Loucy (cell line): Measurements from ENCODE around the gene NFKB1.

Source experiments
- EZH2phosphoT487 ChIP-seq: fragments of 200-600 bp; IDR thresholded peaks from 2 replicates; pipeline ENCODE4 v1.6.1; 2018; ENCODE audit warnings: antibody characterized with exemption, mild to moderate bottlenecking, moderate library complexity, borderline replicate concordance
- TF ChIP-seq, protein P1 (sequence below): fragments of 200-600 bp; sonication (generic); conservative IDR thresholded peaks from 2 replicates; pipeline ENCODE4 v1.5.1; 2014; ENCODE audit warnings: mild to moderate bottlenecking, antibody characterized with exemption, low read length

- TF ChIP-seq, protein P1, sequence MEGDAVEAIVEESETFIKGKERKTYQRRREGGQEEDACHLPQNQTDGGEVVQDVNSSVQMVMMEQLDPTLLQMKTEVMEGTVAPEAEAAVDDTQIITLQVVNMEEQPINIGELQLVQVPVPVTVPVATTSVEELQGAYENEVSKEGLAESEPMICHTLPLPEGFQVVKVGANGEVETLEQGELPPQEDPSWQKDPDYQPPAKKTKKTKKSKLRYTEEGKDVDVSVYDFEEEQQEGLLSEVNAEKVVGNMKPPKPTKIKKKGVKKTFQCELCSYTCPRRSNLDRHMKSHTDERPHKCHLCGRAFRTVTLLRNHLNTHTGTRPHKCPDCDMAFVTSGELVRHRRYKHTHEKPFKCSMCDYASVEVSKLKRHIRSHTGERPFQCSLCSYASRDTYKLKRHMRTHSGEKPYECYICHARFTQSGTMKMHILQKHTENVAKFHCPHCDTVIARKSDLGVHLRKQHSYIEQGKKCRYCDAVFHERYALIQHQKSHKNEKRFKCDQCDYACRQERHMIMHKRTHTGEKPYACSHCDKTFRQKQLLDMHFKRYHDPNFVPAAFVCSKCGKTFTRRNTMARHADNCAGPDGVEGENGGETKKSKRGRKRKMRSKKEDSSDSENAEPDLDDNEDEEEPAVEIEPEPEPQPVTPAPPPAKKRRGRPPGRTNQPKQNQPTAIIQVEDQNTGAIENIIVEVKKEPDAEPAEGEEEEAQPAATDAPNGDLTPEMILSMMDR, result no peak
- TF ChIP-seq EZH2phosphoT487, result no peak
Measured at GRCh38 chr4:102466298-102466697, 34.9 kb upstream of the NFKB1 start.
